Activated naive CD4-positive, alpha-beta T cell treated with anti-CD3 and anti-CD28 coated beads, Interleukin-2, amount 50 U/mL, for 72 hours (primary cell): Measurements from ENCODE around the gene SMPD4. TPM values are rescaled to one million over a fixed set of nuclear protein-coding genes. Genes with fewer than 3 reads are reported as not detected.
"Not testable (repeated sequence)": the region's sequence is repeated elsewhere in the genome, so short reads cannot be mapped to it uniquely, and the experiment has no call there.

Experiments used
- ATAC-seq, 2 donors: fragments of 150-1000 bp; cut with Tn5 transposase; 2 replicates each; pipeline ENCODE4 v1.10.0; 2021; ENCODE audit warnings: mild to moderate bottlenecking in 2 of 2, moderate library complexity in 2 of 2
- DNase-seq, 2 donors: peaks; one replicate each; pipeline ENCODE4 v3.0.0; 2021 to 2022; ENCODE audit warnings: low spot score in 2 of 2
- H3K27ac Mint-ChIP-seq, 2 donors: one replicate each; pipeline ENCODE4 v1.8.0; 2022; ENCODE audit warnings: mild to moderate bottlenecking in 2 of 2, mixed read lengths in 2 of 2
- H3K36me3 Mint-ChIP-seq, 2 donors: one replicate each; pipeline ENCODE4 v1.8.0; 2022; ENCODE audit warnings: mixed read lengths in 2 of 2
- H3K9me3 Mint-ChIP-seq, 2 donors: one replicate each; pipeline ENCODE4 v1.8.0; 2022; ENCODE audit warnings: mixed read lengths in 2 of 2
- total RNA-seq, 2 donors: library from RNA; stranded (reverse); gene quantifications; one replicate each; pipeline ENCODE4 v1.2.3, GENCODE V29; 2022

SMPD4 gene
- total RNA-seq, 2 donors from 2014 or later: 80.4 to 91.7 TPM

DNA sequence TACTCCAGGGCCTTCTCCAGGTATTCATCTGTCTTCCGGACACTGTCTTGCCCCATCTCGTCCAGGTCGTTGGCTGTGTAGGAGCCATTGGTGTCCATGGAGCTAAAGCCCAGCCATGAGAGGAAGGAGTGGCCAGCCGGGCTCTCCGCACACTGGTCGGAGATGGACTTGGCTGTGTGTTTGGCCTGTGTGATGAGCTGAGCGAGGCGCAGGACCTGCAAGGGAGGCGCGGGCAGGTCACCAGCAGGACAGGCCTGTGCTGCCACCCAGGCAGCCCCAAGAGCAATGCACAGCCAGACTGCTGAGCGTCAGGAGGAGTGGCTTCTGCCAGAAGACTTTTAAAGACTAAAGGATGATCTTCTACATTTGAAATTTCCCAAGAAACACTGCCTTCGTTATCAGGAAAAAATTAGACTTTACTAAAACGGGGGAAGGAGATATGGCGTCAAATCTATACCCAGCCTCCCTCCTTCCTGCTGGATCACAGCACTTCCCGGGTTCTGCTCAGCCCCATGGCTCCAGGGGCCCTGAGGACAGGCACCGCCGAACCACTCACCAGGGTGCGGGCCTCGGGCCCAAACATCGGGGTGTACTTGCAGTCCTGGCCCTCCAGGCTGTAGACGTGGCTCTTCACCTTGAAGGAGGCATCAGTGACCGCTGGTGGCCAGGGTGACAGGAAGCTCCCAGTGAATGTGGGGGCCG is 27.5 kb downstream of the SMPD4 start:
- H3K9me3 Mint-ChIP-seq, H3K27ac Mint-ChIP-seq, ATAC-seq, DNase-seq, H3K36me3 Mint-ChIP-seq: not testable (repeated sequence)

- Mint-ChIP-seq H3K9me3 (no peaks in the 10 kb centered on the region), H3K36me3 (no peaks in the 10 kb centered on the region), H3K27ac (no peak overlapping the region)
- no peak for DNase-seq
- ATAC-seq: no peak
Measured at GRCh38 chr2:130152816-130153595, 28.4 kb downstream of the SMPD4 start.

DNA sequence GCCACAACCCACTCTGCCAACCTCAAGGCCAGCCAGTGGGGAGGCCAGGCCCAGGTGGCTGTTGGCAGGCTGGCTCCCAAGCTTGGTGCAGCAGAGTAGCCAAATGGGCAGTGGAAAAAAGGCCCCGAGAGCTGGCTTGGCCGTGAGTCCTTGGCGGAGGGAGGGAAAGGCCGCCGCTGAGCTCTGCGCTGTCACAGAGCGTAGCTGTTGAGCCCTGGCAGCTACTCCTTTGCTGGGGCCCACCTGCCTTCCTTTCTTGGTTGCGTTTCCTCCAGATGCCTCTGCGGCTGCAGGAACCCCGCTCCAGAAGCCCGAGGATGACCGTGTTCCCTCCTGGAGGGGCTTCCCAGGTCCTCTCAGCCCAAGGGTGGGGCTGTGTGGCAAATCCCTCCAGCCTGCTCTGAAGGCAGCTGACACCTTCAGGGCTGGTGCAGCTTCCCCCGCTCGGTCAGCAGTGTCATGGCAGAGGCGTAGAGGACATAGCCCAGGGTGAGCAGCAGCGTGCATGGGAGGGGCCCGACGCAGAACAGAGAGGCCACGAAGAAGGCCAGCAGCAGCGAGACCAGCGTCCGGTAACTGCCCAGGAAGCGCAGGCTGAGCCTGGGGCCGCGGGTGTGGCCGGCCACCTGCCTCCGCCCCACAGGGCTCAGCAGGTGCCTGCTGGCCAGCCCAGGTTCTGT is 29.1 kb downstream of the SMPD4 start:
- not testable (repeated sequence) for H3K36me3 Mint-ChIP-seq, H3K27ac Mint-ChIP-seq, DNase-seq, ATAC-seq, H3K9me3 Mint-ChIP-seq

- not testable (repeated sequence) for H3K36me3 Mint-ChIP-seq, DNase-seq, H3K9me3 Mint-ChIP-seq, ATAC-seq
- H3K27ac Mint-ChIP-seq: peak overlapping the region in 1 of 2 donors; percentile 72
Measured at GRCh38 chr2:130151145-130151512, 30.3 kb downstream of the SMPD4 start.

DNA sequence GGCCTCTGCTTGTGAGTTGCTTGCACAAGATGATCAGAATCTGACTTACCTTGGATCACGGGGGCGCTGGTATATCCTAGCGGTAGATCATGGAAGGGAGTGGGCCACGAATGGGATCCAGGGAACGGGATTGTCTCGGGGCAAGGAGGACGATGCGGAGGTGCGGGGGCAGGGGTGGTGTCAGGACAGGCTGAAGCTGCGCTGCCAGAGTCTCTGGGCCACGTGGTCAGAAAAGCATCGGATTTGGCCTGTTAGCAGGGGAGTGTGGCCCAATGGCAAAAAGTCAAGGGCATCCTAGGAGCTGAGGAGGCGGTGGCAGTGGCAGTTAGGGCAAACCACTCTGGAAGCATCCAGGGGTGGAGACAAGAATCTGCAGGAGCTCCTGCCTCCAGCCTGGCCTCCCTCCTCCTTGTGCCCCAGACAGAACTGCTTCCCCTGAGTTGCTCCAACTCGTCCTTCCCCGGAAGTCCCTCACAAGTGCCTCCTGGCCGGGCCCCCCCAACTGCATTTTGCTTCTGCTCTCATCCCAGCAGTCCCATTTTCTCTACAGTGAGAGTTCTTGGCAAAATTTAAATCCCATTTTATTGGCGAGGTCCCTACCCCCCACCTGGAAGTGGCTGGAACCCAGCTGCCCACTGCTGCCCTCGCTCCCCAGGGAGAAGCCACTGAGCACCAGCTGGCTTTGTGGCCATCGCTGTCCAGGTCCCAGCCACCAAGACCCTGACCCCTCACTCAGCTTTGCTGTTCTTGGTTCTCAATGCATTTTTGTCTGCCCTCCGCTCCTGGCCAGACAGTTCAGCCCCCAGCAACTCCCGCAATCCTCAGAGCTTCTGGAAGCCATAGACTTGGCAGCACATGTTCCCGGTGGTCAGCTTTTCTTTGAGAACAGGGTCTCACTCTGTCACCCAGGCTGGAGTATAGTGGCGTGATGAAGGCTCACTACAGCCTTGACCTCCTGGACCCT is 30.9 kb downstream of the SMPD4 start:
- Mint-ChIP-seq H3K9me3 (no peaks in the 10 kb centered on the region), H3K27ac (peak overlapping the region in 1 of 2 donors; percentile 72), H3K36me3 (no peaks in the 10 kb centered on the region)
- DNase-seq (no peak), ATAC-seq (no peak)

DNA sequence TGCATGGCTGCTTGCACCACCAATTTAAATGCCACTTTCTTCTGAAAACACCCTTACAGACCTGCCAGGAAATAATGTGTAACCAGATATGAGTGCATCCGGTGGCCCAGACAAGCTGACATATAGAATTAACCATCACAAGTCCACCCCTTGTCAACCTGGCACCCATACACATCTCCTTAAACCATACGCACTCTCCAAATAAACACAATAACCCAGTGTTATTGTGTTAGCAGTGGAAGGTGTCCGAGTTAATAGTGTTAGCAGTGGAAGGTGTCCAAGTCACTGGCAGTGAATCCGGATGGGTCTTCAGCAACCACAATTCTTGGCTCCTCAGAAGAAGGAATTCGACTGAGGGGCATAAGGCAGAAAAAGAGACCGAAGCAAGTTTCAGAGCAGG is 32.9 kb downstream of the SMPD4 start:
- not testable (repeated sequence) for DNase-seq, ATAC-seq, H3K27ac Mint-ChIP-seq, H3K36me3 Mint-ChIP-seq, H3K9me3 Mint-ChIP-seq

DNA sequence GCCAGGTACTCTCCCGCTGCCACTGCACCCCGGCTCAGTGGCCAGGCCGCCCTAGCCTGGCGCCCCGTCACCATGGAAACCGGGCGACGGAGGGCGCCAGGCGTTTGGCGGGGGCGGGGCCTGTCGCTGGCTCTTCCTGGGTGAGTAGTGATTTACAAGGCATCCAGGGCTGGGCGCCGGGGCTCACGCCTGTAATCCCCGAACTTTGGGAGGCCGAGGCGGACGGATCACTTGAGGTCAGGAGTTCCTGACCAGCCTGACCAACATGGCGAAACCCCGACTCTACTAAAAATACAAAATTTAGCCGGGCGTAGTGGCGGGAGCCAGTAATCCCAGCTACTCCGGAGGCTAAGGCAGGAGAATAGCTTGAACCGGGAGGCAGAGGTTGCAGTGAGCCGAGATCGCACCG is 36.4 kb downstream of the SMPD4 start, which contains the start of gene CCDC74B:
CCDC74B (minus strand) TSS at position 107 of the 409 bp plus-strand sequence. CDS start 116 bp downstream, outside the sequence.
- peak; percentile 58 to 70 for DNase-seq
- H3K27ac Mint-ChIP-seq: peak within 1 kb of the TSS in 1 of 2 donors; percentile 39
- H3K9me3 Mint-ChIP-seq, H3K36me3 Mint-ChIP-seq: not testable (repeated sequence)
- ATAC-seq: peak; percentile 85 to 93

DNA sequence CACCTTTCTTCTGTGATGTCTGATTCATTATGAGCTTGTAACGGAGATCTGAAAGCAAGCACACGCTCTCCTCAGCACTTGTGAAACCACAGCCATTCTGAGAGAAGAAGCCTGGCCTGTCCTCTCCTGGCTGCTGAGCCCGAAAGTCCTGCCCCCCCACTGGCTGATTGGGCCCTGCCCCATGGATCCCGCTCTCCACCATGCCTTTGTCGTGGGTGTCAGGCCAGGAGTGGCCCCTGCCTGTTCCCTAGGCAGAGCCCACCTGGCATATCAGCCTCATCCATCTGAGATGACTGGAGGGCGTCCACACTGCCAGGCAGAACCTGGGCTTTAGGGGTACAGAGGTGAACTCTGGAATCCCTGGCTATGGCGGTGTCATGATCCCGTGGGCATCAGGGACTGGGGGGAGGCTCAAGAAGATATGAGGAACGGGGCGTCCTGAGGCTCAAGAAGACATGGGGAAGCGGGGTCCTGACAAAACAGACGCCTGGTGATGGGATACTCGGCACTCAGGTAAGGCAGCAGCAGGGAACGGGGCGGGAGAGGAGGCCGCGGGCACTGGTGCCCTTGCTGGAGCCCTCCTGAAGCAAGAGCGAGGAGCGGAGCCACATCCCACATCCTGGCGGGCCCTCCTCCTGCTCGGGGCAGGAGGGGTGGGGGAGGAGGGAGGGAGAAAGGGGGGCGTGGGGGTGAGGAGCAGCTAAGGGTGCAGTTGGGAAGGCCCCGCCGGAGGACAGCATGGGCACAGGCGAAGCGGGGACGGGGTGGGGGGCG is 37.9 kb downstream of the SMPD4 start:
- not testable (repeated sequence) for H3K9me3 Mint-ChIP-seq, ATAC-seq, DNase-seq, H3K36me3 Mint-ChIP-seq, H3K27ac Mint-ChIP-seq

DNA sequence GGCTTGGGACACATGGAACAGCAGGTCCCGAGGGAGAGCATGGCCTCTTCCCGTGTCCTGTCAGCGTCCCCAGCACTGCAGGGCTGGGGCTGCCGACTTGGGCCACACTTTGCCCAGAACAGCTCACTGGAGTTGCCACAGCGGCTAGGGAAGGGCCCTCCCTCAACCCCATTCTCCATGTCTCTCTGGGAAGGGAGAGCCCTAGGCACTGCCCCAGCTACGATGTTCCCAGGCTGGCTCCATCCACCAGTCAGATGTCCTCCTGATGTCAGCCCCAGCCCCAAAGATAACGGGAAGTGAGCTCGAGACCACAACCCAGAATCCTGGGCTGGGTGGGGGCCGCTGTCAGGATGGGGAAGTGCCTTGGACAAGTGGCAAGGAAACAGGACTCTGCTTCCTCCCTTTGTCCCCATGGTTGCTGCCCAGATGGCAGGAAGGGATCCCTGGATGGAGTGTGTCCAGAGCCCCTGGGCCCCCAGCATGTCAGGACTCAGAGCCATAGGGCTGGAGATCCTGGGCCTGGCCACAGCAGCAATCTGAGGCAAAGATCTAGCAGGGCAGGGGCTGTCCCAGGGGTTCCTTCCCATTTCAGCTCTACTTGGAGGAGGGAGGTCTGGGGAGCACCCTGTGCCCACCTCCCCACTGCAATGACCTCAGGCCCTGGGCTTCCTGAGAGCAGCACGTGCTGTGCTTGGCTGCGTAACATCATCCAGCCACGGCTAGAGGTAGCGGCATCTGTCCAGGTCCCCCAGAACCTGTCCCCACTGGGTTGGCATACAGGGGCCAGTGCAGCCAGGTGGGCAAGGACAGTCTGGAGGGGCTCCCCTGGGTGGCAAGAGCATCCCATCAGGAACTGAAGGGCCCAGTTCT is 38.8 kb downstream of the SMPD4 start:
- not testable (repeated sequence) for H3K36me3 Mint-ChIP-seq, ATAC-seq, H3K27ac Mint-ChIP-seq, H3K9me3 Mint-ChIP-seq, DNase-seq

GRCh38 chr2:130141645-130142370 is 39.6 kb downstream of the SMPD4 start:
- not testable (repeated sequence) for H3K9me3 Mint-ChIP-seq, ATAC-seq, H3K36me3 Mint-ChIP-seq, DNase-seq, H3K27ac Mint-ChIP-seq

GRCh38 chr2:130141002-130141401 is 40.4 kb downstream of the SMPD4 start:
- not testable (repeated sequence) for H3K36me3 Mint-ChIP-seq, ATAC-seq, H3K27ac Mint-ChIP-seq, DNase-seq, H3K9me3 Mint-ChIP-seq

DNA sequence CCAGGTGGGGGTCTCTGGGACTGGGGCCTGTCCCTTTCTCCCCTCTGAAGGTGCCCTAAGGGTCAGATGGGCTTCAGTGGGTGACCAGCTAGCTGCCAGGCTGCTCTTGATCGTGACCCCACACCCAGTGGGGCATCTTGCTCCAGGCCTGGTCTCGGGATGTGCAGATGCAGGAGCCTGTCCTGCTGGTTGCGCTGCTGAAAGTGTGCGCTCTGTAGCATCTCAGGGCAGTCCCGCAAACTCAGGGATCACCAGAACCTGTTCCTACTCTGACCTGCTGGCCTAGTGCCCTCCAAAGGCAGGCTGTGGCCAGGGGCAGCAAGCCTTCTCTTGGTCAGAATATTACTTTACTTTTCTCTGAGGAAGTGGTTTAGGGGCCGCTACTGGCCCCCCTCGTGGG is 40.9 kb downstream of the SMPD4 start:
- not testable (repeated sequence) for ATAC-seq, H3K9me3 Mint-ChIP-seq, DNase-seq, H3K27ac Mint-ChIP-seq, H3K36me3 Mint-ChIP-seq

DNA sequence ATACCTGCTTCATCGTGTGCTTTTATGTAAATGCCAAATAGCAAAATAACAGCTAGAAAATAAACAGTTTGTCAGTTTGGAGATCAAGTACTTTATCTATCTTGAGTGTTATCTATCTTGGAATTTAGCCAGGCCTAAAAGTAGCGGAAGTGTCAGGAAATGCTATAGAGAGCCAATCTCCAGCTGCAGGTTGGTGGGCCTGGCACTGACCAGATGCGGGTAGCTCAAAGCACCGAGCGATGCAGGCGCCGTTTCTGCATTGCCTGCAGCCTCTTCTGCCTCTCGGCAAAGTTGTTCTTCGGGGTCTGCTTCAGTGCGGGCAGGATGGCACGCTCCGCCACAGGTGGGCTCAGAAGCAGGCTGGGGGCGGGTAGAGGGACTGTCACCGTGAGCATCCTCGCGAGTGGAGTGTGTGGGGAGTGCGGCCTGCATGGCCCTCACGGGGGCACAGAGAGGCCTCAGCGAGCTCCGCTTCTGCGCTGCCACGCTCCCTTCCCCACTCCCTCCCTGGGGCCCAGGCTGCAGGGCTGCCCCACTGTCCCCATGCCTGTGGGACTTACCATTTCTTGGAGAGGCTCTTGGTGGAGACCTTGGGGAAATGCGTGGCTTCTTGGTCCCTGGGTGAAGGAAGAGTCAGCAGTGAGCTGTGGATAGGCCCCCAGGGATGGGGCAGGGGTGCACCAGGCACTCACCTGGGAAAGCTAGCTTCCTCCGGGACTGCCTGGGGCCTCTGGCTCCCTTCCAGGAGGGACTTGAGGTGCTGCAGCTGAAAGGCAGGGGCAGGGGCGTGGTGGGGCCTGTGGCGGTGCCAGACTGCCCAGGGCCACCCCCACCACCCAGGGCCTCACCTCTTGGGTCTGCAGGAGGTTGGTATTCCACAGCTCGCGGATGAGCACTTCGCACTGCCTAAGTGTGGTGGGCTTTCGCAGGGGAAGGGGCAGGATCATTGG is 41.8 kb downstream of the SMPD4 start:
- H3K27ac Mint-ChIP-seq, ATAC-seq, DNase-seq, H3K36me3 Mint-ChIP-seq, H3K9me3 Mint-ChIP-seq: not testable (repeated sequence)
